HG03159 (cell line): ENCODE results near the gene CRACR2A.

Experiments used
- ATAC-seq: cut with Tn5 transposase; IDR thresholded peaks from one replicate; pipeline ENCODE4 v1.9.1; 2021; ENCODE audit warnings: mild to moderate bottlenecking, moderate library complexity; ENCODE audit not compliant: unreplicated experiment

CRACR2A gene, protein sequence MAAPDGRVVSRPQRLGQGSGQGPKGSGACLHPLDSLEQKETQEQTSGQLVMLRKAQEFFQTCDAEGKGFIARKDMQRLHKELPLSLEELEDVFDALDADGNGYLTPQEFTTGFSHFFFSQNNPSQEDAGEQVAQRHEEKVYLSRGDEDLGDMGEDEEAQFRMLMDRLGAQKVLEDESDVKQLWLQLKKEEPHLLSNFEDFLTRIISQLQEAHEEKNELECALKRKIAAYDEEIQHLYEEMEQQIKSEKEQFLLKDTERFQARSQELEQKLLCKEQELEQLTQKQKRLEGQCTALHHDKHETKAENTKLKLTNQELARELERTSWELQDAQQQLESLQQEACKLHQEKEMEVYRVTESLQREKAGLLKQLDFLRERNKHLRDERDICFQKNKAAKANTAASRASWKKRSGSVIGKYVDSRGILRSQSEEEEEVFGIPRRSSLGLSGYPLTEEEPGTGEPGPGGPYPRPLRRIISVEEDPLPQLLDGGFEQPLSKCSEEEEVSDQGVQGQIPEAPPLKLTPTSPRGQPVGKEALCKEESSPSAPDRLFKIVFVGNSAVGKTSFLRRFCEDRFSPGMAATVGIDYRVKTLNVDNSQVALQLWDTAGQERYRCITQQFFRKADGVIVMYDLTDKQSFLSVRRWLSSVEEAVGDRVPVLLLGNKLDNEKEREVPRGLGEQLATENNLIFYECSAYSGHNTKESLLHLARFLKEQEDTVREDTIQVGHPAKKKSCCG

DNA sequence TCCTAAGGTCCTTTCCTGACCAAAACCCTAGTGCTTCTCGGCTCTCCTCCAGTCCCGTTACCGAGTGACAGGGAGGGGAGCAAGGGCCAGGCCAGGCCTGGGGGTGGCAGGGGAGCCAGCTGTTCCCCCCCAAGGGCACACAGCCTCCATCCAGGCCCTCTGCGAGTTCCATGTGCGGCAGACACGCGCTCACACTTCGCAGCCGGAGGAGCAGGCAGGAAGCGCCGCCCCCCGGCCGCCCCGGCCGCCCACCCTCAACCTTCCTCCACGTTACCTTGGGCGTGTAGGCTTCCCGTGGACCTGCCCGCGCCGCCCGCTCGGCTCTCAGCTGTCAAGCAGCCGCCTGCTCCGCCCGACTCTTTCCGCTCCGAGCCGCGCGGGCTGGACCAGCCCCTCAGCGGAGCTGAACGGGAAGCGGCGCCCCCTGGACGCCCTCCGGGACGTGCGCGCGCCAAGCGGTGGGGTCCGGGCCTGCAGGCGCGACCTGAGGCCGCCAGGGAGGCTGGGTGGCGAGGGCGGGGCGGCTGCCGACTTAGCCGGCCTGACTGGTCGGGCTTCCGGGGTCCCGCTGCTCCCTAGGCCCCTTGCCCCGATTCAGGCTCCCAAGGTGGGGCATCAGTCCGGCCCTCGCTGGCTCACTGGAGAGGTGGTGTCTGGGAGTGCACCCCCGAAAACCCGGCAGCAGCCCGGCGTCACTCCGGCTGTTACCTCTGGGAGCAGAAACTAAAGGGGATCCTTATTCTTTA is at the start of gene CRACR2A:
Gene CRACR2A (minus strand): TSS at position 369 of the 746 bp plus-strand sequence. CDS start 56,110 bp downstream, outside the sequence.
- ATAC-seq: peak; percentile 73

DNA sequence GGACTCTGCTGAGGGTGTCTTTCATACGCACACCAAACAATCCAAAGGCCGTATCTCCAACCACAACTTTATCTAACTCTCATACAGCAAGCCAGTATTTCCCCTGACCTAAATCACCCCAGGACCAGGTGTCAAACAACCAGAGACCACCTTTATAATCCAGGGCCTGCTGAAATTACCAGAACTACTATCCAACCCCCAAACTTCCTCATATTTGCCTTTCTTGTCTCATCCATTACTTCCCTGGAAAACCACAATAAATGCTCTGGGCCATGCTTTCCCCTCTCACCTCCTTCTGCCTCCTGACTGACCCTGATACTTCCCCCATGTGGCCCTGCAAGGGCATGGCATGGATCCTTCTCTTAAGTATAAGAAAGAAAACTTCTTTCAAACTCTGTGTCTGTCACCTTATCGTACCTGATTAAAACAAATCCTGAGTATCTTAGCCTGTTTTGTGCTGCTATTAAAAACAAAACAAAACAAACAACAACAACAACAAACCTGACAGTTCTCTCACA is 44.7 kb upstream of the CRACR2A start:
- ATAC-seq: no peak

DNA sequence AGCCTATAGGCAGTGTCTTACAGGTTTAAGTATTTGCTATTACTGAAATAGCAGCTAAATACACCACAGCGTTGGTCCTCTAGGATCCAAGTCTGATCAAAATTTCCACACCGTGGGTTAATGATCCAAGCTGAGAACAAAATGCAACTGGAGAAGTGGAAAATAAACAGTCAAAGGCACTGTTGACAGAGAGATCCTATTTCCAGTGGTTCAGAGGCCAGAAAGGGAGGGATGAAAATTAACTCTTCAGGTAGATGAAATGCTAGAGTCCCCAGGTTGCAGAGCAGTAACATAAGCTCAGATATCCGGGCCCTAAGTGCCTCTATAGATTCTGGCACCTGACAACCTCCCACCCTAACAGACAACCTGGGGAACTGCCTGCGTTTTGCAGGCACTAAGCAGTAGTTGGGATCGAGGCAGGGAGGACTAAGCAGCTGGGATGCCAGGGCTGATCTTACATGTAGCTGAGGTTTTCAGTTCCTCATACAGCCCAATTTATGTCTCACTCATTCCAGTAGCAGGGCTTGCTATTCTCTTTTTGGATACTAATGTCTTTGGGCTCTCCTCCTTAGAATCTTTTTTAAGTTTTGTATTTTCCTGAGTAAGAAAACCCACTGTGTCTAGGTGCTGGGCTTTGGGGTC is 42.7 kb upstream of the CRACR2A start:
- ATAC-seq: no peak

DNA sequence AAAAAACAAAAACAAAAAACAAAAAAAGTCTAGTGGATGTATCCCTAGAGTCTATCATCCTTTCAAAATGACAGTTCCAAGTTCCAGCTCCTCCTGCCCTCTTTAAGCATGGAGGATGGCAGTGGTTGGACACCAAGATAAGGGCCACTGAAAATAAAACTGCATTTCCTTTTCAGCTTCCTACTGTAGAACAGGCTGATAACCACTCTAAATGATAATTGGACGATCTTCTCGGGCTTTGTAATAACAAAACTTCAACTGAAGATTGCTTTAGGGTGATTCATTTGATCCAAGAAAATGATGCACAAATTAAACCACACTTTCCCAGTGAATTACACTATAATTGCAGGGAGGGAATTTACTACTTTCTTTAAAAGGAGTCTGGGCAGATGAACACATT is 42.2 kb upstream of the CRACR2A start:
- ATAC-seq: no peak

DNA sequence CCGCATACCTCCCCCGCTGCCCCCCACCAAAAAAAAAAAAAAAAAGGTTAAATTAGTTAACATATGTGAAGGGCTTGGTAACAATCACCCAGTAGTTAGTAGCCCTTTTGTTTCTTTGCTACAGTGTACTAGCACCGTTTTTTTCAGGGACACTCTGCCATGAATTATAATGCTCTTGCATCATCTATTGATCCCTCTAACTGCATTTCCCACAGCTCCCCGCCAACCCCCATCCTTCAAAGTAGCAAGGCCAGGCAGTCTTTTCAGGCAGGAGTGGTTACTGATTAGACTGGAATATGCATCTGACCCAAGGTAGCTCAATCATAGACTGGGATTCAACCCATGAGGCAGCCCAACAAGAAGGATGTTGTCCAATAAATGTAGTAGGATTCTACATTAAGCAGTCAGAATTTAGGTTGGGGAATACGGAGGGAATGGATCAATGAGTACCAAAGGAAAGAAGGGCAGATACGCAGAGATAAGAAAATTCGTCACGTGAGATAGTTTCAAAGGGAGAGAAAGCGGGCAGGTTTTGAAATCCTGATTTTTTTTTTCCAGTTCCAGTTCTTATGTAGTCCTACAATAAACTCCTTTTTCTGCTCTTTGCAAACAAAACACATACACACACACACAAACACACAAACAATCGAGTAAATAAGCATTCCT is 39.8 kb upstream of the CRACR2A start:
- no peak for ATAC-seq

DNA sequence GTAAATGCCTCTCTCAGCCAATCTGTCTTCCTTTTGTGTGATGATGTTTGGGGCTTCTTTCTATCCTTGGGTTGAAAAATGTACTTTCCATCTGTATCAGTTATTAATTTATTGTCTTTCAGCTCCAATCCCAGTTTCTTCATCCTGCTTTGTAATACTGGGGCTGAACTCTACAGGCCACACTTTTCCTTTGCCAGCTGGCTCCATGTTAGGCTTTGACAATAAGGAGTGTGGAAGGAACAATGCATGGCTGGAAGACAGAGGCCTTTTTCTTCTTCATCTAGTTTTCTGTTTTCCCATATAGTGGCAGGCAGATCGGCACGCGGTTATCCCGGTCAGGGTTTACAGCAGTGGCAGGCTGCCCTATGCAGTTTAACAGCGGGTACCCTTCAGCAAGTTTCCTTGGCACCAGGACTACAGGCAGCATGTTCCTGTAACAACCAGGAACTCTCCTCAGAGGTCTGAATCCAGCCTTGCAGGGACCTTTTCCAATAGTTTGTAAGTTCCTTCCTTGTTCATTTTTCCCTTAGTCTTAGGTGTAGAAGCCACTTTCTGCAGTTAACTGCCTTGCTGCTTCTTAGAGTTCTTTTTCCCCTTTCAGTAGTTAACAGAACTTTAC is 38.5 kb upstream of the CRACR2A start:
- no peak for ATAC-seq

DNA sequence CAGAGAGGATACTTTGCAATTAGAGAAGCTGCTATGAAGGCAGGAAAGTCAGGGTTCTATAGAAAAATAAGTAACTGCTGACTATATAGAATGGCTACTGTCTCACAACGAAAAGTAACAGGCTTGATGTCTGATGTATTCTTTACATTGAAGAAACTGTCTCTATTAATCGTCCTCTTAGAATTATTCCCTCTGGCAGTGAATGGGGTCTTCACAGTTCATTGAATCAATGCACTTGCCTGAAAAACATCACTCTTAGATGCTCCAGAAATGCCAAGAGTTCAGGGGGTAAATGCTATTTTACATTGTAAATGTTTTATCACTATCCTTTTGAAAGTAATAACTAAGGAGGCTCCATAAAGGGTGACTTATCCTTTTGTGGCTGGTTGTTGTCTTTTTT is 37.7 kb upstream of the CRACR2A start:
- no peak for ATAC-seq

DNA sequence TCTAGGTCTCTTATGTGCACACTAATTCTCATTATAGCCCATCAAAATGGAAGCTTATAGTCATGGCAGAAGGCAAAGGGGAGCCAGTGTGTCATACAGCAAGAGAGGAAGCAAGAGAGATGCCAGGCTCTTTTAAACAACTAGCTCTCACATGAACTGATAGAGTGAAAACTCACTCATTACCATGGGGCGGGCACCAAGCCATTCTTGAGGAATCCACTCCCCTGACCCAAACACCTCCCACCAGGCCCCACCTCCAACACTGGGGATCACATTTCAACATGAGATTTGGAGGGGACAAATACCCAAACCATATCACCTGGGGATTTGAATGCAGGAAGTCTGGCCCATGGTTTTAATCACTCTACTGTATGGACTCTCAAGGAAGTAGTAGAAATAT is 36.9 kb upstream of the CRACR2A start:
- ATAC-seq: no peak

DNA sequence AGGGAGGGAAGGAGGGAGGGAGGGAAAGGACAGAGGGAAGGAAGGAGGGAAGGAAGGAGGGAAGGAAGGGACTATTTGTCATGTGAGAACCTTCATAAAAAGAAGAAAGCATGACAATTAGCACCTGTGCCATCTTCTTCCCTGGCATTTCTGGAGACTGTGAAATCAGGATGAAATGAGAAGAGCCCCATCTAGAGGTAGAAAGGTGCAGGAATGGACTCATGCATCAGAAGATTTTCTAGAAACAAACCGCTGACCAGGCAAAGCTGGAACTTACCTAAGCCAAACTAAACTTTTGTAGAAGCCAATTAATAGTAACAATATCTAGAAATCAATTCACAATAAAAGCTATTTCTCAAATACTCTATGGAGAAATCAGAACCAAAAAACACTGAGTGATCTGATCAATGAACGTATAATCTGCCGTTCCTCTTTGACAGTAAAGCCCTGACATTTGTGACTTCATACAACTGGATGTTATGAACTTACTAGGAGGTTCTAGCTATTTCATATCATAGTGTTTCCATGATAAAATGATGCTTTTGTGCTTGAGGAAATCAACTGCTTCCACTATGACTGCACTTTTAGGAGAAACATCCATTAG is 24.4 kb upstream of the CRACR2A start:
- ATAC-seq: no peak

DNA sequence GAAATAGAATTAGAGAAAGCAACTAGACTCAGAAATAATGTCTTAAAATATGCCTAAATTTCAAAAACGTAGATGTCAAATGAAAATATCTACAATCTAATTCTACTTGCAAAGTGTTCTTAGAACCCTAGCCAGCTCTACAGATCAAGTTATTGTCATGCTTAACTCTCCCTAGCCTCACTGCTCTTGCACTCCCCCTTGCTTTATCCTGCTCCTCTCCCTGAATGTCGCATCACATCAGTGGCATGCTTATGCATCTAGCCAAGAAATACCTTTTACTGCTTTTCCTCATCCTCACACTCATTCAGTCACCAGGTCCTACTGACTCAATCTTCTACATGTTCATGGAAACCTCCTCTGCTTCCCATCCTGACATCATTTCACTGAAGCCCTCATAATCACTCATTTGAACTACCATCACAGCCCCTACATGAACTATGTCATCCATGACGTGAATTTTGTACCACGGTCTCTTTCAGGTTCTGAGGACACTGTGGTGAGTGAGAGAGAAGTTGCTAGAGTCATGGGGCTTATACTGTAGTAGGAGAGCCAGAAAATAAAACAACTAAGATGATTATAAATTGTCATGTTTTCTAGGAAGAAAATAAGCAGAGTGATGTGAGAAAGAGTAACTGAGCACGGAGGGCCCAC is 22.6 kb upstream of the CRACR2A start:
- no peak for ATAC-seq

DNA sequence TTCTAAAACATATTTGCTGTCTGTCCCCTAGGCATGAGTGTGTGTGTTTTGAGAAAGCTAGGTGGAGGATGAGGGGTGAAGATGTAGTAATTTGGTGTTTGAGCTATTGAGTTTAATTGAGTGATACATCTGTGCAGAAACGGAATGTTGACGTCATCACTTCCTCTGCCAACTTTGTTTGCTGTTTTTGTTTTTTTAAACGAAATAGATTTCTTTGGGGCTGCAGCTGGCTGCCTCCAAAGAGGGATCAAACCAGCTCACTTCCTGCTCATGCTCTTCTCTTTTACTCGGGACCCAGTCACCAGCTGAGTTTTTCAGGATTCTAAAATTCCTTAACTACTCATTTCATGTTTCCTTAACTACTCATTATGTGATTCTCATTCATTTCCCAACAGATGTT is 19.5 kb upstream of the CRACR2A start:
- no peak for ATAC-seq

DNA sequence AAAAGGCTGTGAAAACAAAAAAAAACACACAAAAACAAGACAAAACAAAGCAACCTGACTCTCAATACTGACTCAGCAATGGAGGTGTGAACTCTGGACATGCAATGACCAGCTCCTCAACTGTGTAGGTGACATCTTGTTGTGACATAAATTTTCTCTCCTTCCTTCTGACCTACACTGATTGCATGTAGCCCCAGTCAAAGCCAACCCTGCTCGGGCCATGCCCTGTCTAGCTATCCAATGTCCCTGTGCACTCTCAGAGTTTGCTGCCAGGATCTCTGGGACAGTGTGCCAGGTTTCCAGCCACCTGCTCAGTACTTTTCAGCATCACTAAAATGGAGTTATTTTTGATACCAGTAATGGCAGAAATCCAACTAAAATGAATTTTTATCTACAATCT is 18.9 kb upstream of the CRACR2A start:
- no peak for ATAC-seq

DNA sequence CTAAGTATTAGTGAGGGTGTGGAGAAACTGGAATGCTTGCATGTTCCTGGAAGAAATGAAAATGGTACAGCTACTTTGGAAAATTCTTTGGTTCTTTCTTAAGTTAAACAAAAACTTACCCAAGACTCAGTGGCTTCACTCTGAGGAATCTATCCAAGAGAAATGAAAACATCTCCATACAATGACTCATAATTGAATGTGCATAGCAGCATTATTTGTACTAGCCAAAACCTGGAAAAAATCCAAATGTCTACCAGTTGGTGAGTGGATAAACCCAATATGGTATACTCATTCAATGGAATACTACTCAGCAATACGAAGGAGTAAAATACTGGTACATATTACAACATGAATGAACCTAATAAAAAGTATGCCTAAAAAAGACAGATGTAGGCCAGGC is 18.0 kb upstream of the CRACR2A start:
- ATAC-seq: no peak

DNA sequence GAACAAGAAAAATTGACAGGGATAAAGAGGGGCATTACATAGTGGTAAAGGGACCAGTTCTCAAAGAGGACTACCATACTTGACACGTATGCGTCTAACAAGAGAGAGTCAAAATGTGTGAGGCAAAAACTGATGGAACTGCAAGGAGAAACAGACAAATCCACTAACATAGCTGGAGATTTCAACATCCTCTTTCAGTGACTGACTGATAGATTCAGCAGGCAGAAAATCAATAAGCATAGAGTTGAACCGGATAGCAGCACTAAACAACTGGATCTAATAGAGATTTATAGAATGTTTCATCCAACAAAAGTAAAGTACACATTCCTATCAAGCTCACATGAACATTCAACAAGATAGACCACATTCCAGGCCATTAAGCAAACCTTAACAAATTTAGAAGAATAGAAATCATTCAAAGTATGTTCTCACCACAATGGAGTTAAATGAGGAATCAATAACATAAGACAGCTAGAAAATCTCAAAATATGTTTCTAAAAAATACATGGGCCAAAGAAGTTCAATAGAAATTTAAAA is 16.1 kb upstream of the CRACR2A start:
- no peak for ATAC-seq

DNA sequence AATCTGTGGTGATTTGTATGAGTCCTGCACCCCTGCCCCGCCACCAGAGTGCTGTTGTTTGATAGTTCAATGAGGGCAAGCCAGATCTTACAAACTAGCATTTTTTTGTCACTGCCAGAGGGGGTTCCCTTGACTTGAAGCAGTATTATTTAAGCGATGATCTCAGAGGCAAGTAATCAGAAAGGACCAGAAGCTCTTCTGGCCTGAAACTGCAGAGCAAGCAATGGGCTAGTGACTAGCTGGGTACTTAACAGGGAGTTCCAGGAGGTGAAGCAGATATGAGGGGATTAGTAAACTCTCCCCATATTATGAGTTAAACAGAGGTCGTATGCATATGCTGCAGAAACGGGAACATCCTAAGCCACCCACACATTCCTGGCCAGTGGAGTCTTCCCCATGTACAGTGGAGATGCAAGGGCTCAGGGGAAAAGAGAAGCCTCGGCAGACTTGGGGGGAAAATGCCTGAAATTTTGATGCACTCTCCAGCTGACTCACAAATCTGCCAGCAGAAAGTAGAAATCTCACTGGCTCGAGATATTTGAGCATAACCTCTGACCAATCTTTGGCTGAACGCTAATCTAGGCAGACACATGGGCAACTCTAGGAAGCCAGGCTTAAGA is 8.3 kb upstream of the CRACR2A start:
- no peak for ATAC-seq

DNA sequence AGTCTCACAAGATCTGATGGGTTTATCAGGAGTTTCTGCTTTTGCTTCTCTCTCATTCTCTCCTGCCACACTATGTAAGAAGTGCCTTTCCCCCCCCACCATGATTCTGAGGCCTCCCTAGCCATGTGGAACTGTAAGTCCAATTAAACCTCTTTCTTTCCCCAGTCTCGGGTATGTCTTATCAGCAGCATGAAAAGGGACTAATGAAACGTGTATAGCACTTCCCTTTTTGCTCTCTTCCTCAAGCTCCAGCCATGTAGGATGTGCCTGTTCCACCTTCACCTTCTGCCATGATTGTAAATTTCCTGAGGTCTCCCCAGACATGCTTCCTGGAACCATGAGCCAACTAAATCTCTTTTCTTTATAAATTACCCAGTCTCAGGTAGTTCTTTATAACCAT is 7.0 kb upstream of the CRACR2A start:
- ATAC-seq: no peak

DNA sequence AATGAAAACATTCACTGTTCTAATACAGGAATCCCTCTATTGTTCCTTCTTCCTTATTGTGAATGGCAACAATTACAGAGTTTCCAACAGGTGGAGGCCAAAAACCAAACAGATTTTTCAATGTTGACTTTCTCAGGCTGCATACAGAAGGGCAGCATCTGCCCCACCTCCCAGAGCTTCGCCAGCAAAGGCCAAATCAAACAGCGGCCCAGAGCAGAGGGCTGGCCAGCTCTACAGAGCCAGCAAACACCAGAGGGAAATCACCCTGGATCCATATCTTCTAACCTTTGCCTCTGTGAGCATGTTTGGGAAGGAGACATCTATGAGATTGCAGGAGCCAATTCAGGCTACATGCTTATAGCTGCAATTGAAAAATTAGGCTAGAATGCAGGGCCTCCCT is 4.4 kb upstream of the CRACR2A start:
- ATAC-seq: no peak

DNA sequence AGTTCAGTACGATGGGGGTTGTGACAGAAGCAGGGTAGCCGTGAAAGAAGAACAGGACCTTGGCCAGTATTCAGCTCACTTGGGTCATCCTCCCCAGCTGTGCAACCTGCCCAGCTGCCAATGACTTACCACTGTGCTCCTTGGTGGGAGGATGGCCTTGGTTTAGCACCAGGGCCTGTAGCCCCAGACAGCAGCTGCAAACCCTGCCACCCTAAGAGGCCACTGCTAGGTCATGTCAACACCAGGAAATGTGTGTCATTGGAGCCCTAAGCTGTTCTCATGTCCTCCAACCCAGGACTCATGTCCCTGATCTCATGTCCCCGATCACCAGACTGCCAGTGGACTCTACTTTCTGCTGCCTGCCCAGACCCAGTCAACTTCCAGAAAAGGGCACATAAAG is 3.0 kb upstream of the CRACR2A start:
- no peak for ATAC-seq
